B cell (primary cell): ENCODE data around the gene RERE. TPM values are rescaled to one million over a fixed set of nuclear protein-coding genes. Genes with fewer than 3 reads are reported as not detected.

Experiments
- ATAC-seq: fragments of 200-7000 bp; cut with Tn5 transposase; one replicate; pipeline ENCODE4 v1.10.0; 2021; ENCODE audit warnings: low read depth, mild to moderate bottlenecking, moderate number of reproducible peaks, moderate library complexity
- CTCF ChIA-PET: fragments of 350-600 bp; sonication (Branson Sonifier 250); formaldehyde crosslinking; loops from one replicate; lab custom pipeline; 2021; ENCODE audit warnings: antibody characterized with exemption, inconsistent platforms; lab: Charles Lee
- POLR2A ChIA-PET: fragments of 350-600 bp; sonication (Branson Sonifier 250); formaldehyde crosslinking; loops from one replicate; lab custom pipeline; 2021; ENCODE audit warnings: antibody characterized with exemption; lab: Charles Lee
- DNase-seq: peaks from one replicate; pipeline ENCODE4 v3.0.0; 2013
- H2AFZ ChIP-seq: 2 replicates; pipeline ENCODE4 v1.6.1; 2012; ENCODE audit warnings: mild to moderate bottlenecking, low read depth, low read length; ENCODE audit not compliant: insufficient read depth, poor library complexity, severe bottlenecking
- H3K27ac ChIP-seq, 2 donors: 1 replicate in 1 of 2; 2 replicates in 1 of 2; pipeline ENCODE4 v1.5.1; 2012 to 2013; ENCODE audit warnings: low read length in 2 of 2, mild to moderate bottlenecking in 2 of 2, moderate library complexity in 1 of 2
- H3K27me3 ChIP-seq, 4 experiments: fragments of 200-600 bp in 1 of 4; sonication (generic) in 1 of 4; replicated peaks in 1 of 4; 1 replicate in 2 of 4; 2 replicates in 2 of 4; pipeline versions ENCODE4 v1.6.1 to v1.7.0; 2013 to 2016; ENCODE audit warnings: low read length in 3 of 4, mild to moderate bottlenecking in 2 of 4, mixed read lengths in 1 of 4, moderate library complexity in 1 of 4; ENCODE audit not compliant: insufficient read depth in 4 of 4, control insufficient read depth in 3 of 4; ENCODE audit errors: control extremely low read depth in 1 of 4
- H3K36me3 ChIP-seq, 2 experiments: replicated peaks in 1 of 2; 1 replicate in 1 of 2; 2 replicates in 1 of 2; pipeline versions ENCODE4 v1.6.1 to v1.7.1; 2013; ENCODE audit warnings: low read length in 1 of 2; ENCODE audit not compliant: insufficient read depth in 2 of 2, control insufficient read depth in 1 of 2; ENCODE audit errors: control extremely low read depth in 1 of 2, extremely low read depth in 1 of 2
- H3K4me1 ChIP-seq, 2 donors: fragments of 200-600 bp in 1 of 2; sonication (generic) in 1 of 2; 1 replicate in 1 of 2; 2 replicates in 1 of 2; pipeline versions ENCODE4 v1.5.1 to v1.6.1; 2013 to 2017; ENCODE audit warnings: low read length in 2 of 2; ENCODE audit not compliant: control insufficient read depth in 2 of 2, insufficient read depth in 2 of 2
- H3K4me2 ChIP-seq: replicated peaks from 2 replicates; pipeline ENCODE3; 2012; ENCODE audit warnings: mild to moderate bottlenecking, low read depth, low read length; ENCODE audit not compliant: poor library complexity, severe bottlenecking
- H3K4me3 ChIP-seq, 5 experiments: fragments of 200-600 bp in 1 of 5; sonication (generic) in 1 of 5; 1 replicate in 3 of 5; 2 replicates in 2 of 5; pipeline versions ENCODE4 v1.5.1 to v1.7.0; 2011 to 2016; ENCODE audit warnings: low read length in 4 of 5, mild to moderate bottlenecking in 4 of 5, low read depth in 2 of 5, control low read depth in 1 of 5, moderate library complexity in 1 of 5; ENCODE audit not compliant: insufficient read depth in 1 of 5; ENCODE audit errors: control extremely low read depth in 1 of 5, extremely low read depth in 1 of 5
- H3K79me2 ChIP-seq: fragments of 200-600 bp; sonication (generic); one replicate; pipeline ENCODE4 v1.6.0; 2016; ENCODE audit warnings: low read length; ENCODE audit not compliant: control insufficient read depth, insufficient read depth
- H3K9ac ChIP-seq: fragments of 200-600 bp; sonication (generic); 2 replicates; pipeline ENCODE4 v1.6.1; 2017; ENCODE audit warnings: mild to moderate bottlenecking, low read length, moderate library complexity
- H3K9me3 ChIP-seq, 3 donors: one replicate each; pipeline versions ENCODE4 v1.6.1 to v1.7.1; 2013; ENCODE audit warnings: low read length in 2 of 3; ENCODE audit not compliant: control insufficient read depth in 2 of 3, insufficient read depth in 1 of 3; ENCODE audit errors: control extremely low read depth in 1 of 3
- H4K20me1 ChIP-seq: 2 replicates; pipeline ENCODE4 v1.6.0; 2012; ENCODE audit warnings: mild to moderate bottlenecking, low read length; ENCODE audit not compliant: insufficient read depth, control insufficient read depth, poor library complexity, severe bottlenecking
- H3K27ac Mint-ChIP-seq: one replicate; pipeline ENCODE4 v1.8.0; 2021; ENCODE audit warnings: mixed read lengths
- H3K27me3 Mint-ChIP-seq: one replicate; pipeline ENCODE4 v1.8.0; 2021; ENCODE audit warnings: mixed read lengths
- H3K4me1 Mint-ChIP-seq: one replicate; pipeline ENCODE4 v1.8.0; 2021; ENCODE audit warnings: mixed read lengths
- H3K4me3 Mint-ChIP-seq: one replicate; pipeline ENCODE4 v1.8.0; 2021; ENCODE audit warnings: mixed read lengths
- H3K9me3 Mint-ChIP-seq: one replicate; pipeline ENCODE4 v1.8.0; 2022; ENCODE audit warnings: mixed read lengths; ENCODE audit not compliant: insufficient read depth
- EZH2 ChIP-seq: IDR thresholded peaks from 2 replicates; pipeline ENCODE4 v1.6.1; 2012; ENCODE audit warnings: borderline replicate concordance, low read depth, mild to moderate bottlenecking, moderate library complexity, low read length; ENCODE audit not compliant: insufficient read depth, poor library complexity, severe bottlenecking
- WGBS: methylation state at CpG from one replicate; pipeline ENCODE4 v1.1.5; 2013; ENCODE audit warnings: missing lambda C conversion rate; ENCODE audit not compliant: insufficient coverage; 5-methylcytosine and 5-hydroxymethylcytosine counted together
- intact Hi-C: fragments of 100-400 bp; cut with micrococcal nuclease; formaldehyde crosslinking; loops from one replicate; pipeline ENCODE4 v1.10.0; 2022
- polyA plus RNA-seq: library from polyadenylated mRNA; depleted of rRNA; stranded (reverse); fragments of >200 nt; gene quantifications from 2 replicates; pipeline ENCODE4 v1.2.3, GENCODE V29; 2012
- total RNA-seq, 2 donors: library from RNA; stranded (reverse); fragments of 120-200 nt in 1 of 2; gene quantifications; 1 replicate in 1 of 2; 2 replicates in 1 of 2; pipeline versions ENCODE4 v1.2.3 to v1.2.4, GENCODE V29; 2013 to 2022
- TF ChIP-seq, protein P1 (sequence below): fragments of 200-600 bp; IDR thresholded peaks from one replicate; pipeline ENCODE4 v1.8.0; 2022; ENCODE audit warnings: antibody characterized with exemption, mild to moderate bottlenecking

The RERE gene
- total and polyA plus RNA-seq, 2 donors (not counting 1 experiment from before 2014, with no cell fraction given): 27.3 to 132 TPM

DNA sequence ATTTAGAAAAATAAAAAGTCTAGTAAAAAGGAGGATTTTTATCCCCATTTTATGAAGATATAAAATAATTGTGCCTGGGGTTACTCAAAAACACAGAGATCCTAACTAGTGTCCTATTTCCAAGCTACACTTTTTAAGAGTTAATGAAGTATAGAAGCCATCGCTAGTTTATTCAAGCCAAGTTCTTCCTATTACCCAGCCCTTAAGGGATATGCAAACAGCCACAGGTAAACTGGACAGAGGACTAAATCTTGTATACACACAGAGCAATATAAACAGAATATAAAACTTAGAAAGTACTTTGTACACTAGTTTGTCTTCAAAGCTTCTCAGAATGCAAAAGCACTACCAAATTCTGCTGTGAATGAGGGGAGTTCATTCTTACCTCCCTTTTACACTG, 111.1 kb downstream of the RERE start:
- Mint-ChIP-seq H3K4me3 (no peak overlapping the region), H3K9me3 (no peaks in the 10 kb centered on the region), H3K27ac (peak overlapping the region; percentile 47), H3K27me3 (no peaks in the 10 kb centered on the region), H3K4me1 (peaks cover 46% of the 10 kb centered on the region)
- Histone ChIP-seq H2AFZ (no peak overlapping the region), H4K20me1 (no peaks in the 10 kb centered on the region), H3K9me3 (peaks cover 0 to 4% (median 0%) of the 10 kb centered on the region in 3 donors), H3K4me2 (no peak overlapping the region), H3K9ac (no peak overlapping the region), H3K27ac (peak overlapping the region in 1 of 2 donors; percentile 54), H3K36me3 (no peaks in the 10 kb centered on the region), H3K4me3 (no peak overlapping the region), H3K27me3 (no peaks in the 10 kb centered on the region), H3K79me2 (peaks cover 18% of the 10 kb centered on the region), H3K4me1 (peaks cover 14 to 18% of the 10 kb centered on the region in 2 donors)
- TF ChIP-seq, protein P1, sequence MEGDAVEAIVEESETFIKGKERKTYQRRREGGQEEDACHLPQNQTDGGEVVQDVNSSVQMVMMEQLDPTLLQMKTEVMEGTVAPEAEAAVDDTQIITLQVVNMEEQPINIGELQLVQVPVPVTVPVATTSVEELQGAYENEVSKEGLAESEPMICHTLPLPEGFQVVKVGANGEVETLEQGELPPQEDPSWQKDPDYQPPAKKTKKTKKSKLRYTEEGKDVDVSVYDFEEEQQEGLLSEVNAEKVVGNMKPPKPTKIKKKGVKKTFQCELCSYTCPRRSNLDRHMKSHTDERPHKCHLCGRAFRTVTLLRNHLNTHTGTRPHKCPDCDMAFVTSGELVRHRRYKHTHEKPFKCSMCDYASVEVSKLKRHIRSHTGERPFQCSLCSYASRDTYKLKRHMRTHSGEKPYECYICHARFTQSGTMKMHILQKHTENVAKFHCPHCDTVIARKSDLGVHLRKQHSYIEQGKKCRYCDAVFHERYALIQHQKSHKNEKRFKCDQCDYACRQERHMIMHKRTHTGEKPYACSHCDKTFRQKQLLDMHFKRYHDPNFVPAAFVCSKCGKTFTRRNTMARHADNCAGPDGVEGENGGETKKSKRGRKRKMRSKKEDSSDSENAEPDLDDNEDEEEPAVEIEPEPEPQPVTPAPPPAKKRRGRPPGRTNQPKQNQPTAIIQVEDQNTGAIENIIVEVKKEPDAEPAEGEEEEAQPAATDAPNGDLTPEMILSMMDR: no peak
- no peak for TF ChIP-seq EZH2
- ChIA-PET POLR2A (no interaction called here), CTCF (interaction anchor here (1.6 to 2.0 kb wide), 2 partner anchors 20 to 145 kb away, joined by 9 to 11 read pairs; no protein-coding TSS in a partner anchor)
- intact Hi-C loops: no loop called here
- no peak for ATAC-seq
- no peak for DNase-seq
- no CpG with 5 or more reads among the region's 1 CpG for WGBS

- ChIA-PET CTCF (interaction anchor here (1.1 to 5.8 kb wide), 3 partner anchors 21 to 144 kb away, joined by 3 to 36 read pairs (median 35); no protein-coding TSS in a partner anchor), POLR2A (no interaction called here)
- WGBS: 0% methylated on average over 1 of the region's 2 CpGs
- Histone ChIP-seq H3K4me2 (no peak overlapping the region), H2AFZ (peak overlapping the region; percentile 34), H3K9me3 (peaks cover 0 to 4% (median 0%) of the 10 kb centered on the region in 3 donors), H3K27me3 (no peaks in the 10 kb centered on the region), H3K4me3 (no peak overlapping the region), H3K36me3 (no peaks in the 10 kb centered on the region), H3K79me2 (peaks cover 31% of the 10 kb centered on the region), H4K20me1 (no peaks in the 10 kb centered on the region), H3K4me1 (peaks cover 26 to 28% of the 10 kb centered on the region in 2 donors), H3K9ac (no peak overlapping the region), H3K27ac (peak overlapping the region in 1 of 2 donors; percentile 53)
- H3K4me3 Mint-ChIP-seq: no peak overlapping the region
- TF ChIP-seq, protein P1: no peak
- no peak for TF ChIP-seq EZH2
- peak overlapping the region; percentile 33 for H3K27ac Mint-ChIP-seq
- ATAC-seq (no peak), DNase-seq (no peak)
- H3K9me3 Mint-ChIP-seq: no peaks in the 10 kb centered on the region
- no peaks in the 10 kb centered on the region for H3K27me3 Mint-ChIP-seq
- intact Hi-C loops: loop anchor here (5.0 kb wide), 1 partner anchor 83 kb away; no protein-coding TSS in a partner anchor
- H3K4me1 Mint-ChIP-seq: peaks cover 55% of the 10 kb centered on the region
These were observed 112.5 kb downstream of the RERE start for GRCh38 chr1:8704866-8705506.
